SJSA1 (cell line): ENCODE measurements around the gene PLEKHB2. TPM values are rescaled to one million over a fixed set of nuclear protein-coding genes. Genes with fewer than 3 reads are reported as not detected.
"Not testable (repeated sequence)": the region's sequence is repeated elsewhere in the genome, so short reads cannot be mapped to it uniquely, and the experiment has no call there.

Source experiments
- DNase-seq, 2 experiments: peaks; one replicate each; pipeline ENCODE4 v3.0.0-alpha.2; 2015 to 2020; ENCODE audit warnings: low spot score in 2 of 2, low read depth in 1 of 2
- H3K27ac ChIP-seq: fragments of 250-450 bp; sonication (Bioruptor Pico); 2 replicates; pipeline ENCODE4 v1.5.1; 2020; ENCODE audit warnings: mild to moderate bottlenecking, moderate library complexity
- H3K27me3 ChIP-seq: fragments of 250-450 bp; sonication (Bioruptor Pico); replicated peaks from 2 replicates; pipeline ENCODE4 v1.5.1; 2020; ENCODE audit warnings: mild to moderate bottlenecking, moderate library complexity
- H3K36me3 ChIP-seq: fragments of 250-450 bp; sonication (Bioruptor Pico); 2 replicates; pipeline ENCODE4 v1.5.1; 2020; ENCODE audit warnings: mild to moderate bottlenecking
- H3K4me1 ChIP-seq: fragments of 250-450 bp; sonication (Bioruptor Pico); replicated peaks from 2 replicates; pipeline ENCODE4 v1.6.1; 2021; ENCODE audit warnings: mild to moderate bottlenecking
- H3K4me3 ChIP-seq: fragments of 250-450 bp; sonication (Bioruptor Pico); 2 replicates; pipeline ENCODE4 v1.5.1; 2020; ENCODE audit warnings: mild to moderate bottlenecking
- H3K9me3 ChIP-seq: fragments of 250-450 bp; sonication (Bioruptor Pico); replicated peaks from 2 replicates; pipeline ENCODE4 v1.5.1; 2020; ENCODE audit warnings: mild to moderate bottlenecking
- total RNA-seq: library from RNA; depleted of rRNA; stranded (reverse); fragments of >200 nt; shearing (Covaris generic); gene quantifications from 2 replicates; pipeline ENCODE4 v1.2.3, GENCODE V29; 2014; rRNA removed

PLEKHB2 gene, protein sequence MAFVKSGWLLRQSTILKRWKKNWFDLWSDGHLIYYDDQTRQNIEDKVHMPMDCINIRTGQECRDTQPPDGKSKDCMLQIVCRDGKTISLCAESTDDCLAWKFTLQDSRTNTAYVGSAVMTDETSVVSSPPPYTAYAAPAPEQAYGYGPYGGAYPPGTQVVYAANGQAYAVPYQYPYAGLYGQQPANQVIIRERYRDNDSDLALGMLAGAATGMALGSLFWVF
- total RNA-seq: 96.6 and 119 TPM in 2 replicates

DNA sequence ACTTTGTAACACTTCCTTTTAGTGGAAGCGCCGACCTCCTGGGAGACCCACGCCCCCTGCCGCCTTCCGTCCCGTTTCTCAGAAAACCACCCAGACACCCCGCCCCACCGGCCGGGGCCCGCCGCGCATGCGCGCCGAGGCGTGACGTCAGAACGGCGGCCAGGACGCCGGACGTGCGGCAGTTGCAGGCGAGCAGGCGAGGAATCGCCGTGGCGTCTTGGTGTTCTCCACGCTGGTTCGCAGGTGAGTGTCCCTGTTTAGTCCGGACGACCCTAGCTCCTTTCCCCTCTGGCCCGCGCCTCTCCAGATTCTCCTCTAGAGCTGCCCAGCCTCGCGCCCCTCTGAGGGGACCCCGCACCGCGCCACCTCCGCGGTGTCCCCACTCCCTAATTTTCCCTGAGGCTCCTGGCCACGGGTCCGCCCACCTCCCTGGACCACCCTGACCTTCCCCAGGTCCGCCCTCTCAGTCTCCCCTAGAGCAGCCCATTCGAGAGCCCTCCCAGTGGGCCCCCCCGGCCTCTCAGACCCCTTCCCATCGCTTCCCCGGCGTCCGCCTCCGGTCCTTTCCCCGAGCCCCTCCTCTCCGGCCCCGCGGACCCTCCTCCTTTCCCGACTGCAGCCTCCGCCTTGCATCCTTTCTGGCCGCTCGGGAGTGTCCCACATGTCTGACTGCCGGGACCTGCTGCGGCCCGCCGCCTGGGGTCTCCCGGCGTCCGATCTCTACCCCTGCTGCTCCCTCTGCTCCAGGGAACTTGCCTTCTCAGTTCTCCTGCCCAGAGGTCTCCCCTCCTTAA lies at the start of gene PLEKHB2:
Gene PLEKHB2, plus strand, starts transcription at position 181 of the 794 bp plus-strand sequence. CDS start 15,606 bp downstream, outside the sequence.
- H3K36me3 ChIP-seq: peaks cover 17% of the 10 kb centered on the region; the same call in 1 of the 2 replicates
- H3K27me3 ChIP-seq: no peaks in the 10 kb centered on the region
- H3K9me3 ChIP-seq: no peaks in the 10 kb centered on the region
- peak within 1 kb of the TSS; percentile 65 for H3K27ac ChIP-seq
- DNase-seq: peak; percentile 91 to 92
- peak within 1 kb of the TSS; percentile 59 for H3K4me3 ChIP-seq
- peaks cover 21% of the 10 kb centered on the region for H3K4me1 ChIP-seq

GRCh38 chr2:131056204-131056931 lies 48.8 kb upstream of the PLEKHB2 start:
- Histone ChIP-seq H3K27ac (peak overlapping the region; percentile 80), H3K4me3 (no peak overlapping the region), H3K36me3 (peaks cover 66% of the 10 kb centered on the region), H3K9me3 (no peaks in the 10 kb centered on the region), H3K4me1 (peaks cover 38% of the 10 kb centered on the region), H3K27me3 (no peaks in the 10 kb centered on the region)
- DNase-seq: peak in 1 of 2 experiments; percentile 25

DNA sequence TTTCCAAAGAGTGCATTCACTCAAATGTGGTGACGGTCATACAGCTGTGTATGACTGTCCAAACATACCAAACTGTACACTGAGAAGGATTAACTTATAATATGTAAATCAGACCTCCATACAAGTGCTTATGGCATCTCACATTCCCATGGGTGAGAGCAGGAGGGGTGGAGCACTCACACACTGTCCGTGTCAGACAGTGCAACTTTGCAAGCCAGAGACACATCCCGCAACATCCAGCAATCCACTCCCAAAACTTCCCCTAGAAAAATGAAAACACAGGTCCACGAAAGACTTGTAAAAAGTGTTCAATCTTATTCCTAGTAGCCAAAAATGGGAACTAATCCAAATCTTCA lies 48.2 kb upstream of the PLEKHB2 start:
- Histone ChIP-seq H3K36me3 (peaks cover 60% of the 10 kb centered on the region), H3K4me1 (peaks cover 40% of the 10 kb centered on the region), H3K27me3 (no peaks in the 10 kb centered on the region), H3K9me3 (no peaks in the 10 kb centered on the region), H3K27ac (no peak overlapping the region; the same call in 1 of the 2 replicates), H3K4me3 (no peak overlapping the region)
- DNase-seq: no peak

DNA sequence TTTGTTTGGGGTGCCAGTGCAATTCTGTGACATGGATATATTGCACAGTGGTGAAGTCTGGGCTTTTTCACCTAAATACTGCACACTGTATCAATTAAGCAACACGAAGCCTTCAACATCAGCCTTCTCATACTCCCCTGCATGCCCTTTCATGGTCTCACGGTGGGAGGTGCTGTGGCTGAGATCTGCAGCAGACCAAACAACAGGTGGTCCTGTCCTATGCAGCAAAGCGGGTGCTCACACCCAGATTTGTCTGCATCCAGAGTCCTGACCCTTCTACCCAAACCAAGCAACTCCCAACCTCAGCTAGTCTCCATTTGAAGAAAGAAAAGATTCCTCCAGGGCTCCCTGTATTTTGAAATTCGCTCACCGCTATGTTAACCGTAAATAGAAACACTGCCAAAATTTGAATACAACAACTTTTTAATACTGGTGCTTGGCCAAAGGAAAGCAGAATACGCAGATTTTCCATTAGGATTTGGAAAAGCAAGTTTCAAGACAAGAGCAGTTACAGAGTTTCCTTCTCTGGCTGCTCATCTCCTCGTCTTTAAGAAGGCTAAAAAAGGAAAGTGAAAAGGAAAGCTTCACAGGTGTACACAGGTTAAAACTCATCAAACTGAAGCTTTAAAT lies 46.8 kb upstream of the PLEKHB2 start:
- Histone ChIP-seq H3K4me3 (no peak overlapping the region), H3K27ac (no peak overlapping the region), H3K9me3 (no peaks in the 10 kb centered on the region), H3K36me3 (peaks cover 55% of the 10 kb centered on the region), H3K27me3 (no peaks in the 10 kb centered on the region), H3K4me1 (peaks cover 49% of the 10 kb centered on the region)
- no peak for DNase-seq

- peaks cover 51% of the 10 kb centered on the region for H3K36me3 ChIP-seq
- no peak overlapping the region for H3K27ac ChIP-seq
- no peak overlapping the region for H3K4me3 ChIP-seq
- no peak for DNase-seq
- no peaks in the 10 kb centered on the region for H3K9me3 ChIP-seq
- H3K4me1 ChIP-seq: peaks cover 44% of the 10 kb centered on the region
- H3K27me3 ChIP-seq: no peaks in the 10 kb centered on the region
Observed at GRCh38 chr2:131058920-131059319, 46.2 kb upstream of the PLEKHB2 start.

- Histone ChIP-seq H3K9me3 (no peaks in the 10 kb centered on the region), H3K4me3 (no peak overlapping the region), H3K27ac (no peak overlapping the region), H3K27me3 (no peaks in the 10 kb centered on the region), H3K4me1 (peaks cover 23% of the 10 kb centered on the region), H3K36me3 (peaks cover 62% of the 10 kb centered on the region)
- no peak for DNase-seq
Observed at GRCh38 chr2:131063501-131064283, 41.4 kb upstream of the PLEKHB2 start.

GRCh38 chr2:131064589-131065512 lies 40.3 kb upstream of the PLEKHB2 start:
- Histone ChIP-seq H3K4me3 (no peak overlapping the region), H3K36me3 (peaks cover 63% of the 10 kb centered on the region), H3K27ac (no peak overlapping the region), H3K27me3 (no peaks in the 10 kb centered on the region), H3K9me3 (no peaks in the 10 kb centered on the region), H3K4me1 (peaks cover 23% of the 10 kb centered on the region)
- no peak for DNase-seq

- Histone ChIP-seq H3K27ac (no peak overlapping the region), H3K4me1 (peaks cover 15% of the 10 kb centered on the region), H3K9me3 (no peaks in the 10 kb centered on the region), H3K36me3 (peaks cover 79% of the 10 kb centered on the region), H3K27me3 (no peaks in the 10 kb centered on the region), H3K4me3 (no peak overlapping the region)
- DNase-seq: no peak
Observed at GRCh38 chr2:131067465-131068125, 37.5 kb upstream of the PLEKHB2 start.

DNA sequence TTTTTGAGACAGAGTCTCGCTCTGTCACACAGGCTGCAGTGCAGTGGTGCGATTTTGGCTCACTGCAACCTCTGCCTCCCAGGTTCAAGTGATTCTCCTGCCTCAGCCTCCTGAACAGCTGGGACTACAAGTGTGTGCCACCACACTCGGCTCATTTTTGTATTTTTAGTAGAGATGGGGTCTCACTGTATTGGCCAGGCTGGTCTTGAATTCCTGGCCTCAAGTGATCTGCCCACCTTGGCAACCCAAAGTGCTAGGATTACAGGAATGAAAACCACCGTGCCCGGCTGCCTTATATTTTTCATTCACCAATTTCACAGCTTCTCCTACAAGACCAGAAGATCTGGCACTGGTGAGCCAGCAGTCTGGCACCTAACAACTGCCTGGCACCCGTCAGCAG lies 37.0 kb upstream of the PLEKHB2 start:
- DNase-seq, H3K27ac ChIP-seq, H3K4me3 ChIP-seq, H3K9me3 ChIP-seq, H3K27me3 ChIP-seq: not testable (repeated sequence)
- H3K4me1 ChIP-seq: peaks cover 13% of the 10 kb centered on the region; the same call in 1 of the 2 replicates
- H3K36me3 ChIP-seq: peaks cover 79% of the 10 kb centered on the region

DNA sequence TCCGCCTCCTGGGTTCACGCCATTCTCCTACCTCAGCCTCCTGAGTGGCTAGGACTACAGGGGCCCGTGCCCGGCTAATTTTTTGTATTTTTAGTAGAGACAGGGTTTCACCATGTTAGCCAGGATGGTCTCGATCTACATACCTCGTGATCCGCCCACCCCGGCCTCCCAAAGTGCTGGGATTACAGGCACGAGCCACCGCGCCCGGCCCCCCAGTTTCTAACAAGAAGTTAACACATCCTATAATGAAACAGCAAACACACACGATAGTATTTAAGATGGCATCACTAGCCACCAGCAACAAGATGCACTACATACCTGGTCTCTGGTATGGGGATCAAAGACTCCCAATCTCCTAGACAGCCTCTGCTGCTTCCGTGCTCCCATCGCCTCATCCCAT lies 29.6 kb upstream of the PLEKHB2 start:
- not testable (repeated sequence) for H3K4me3 ChIP-seq, DNase-seq
- peaks cover 95% of the 10 kb centered on the region for H3K36me3 ChIP-seq

GRCh38 chr2:131076707-131077106 lies 28.4 kb upstream of the PLEKHB2 start:
- Histone ChIP-seq H3K9me3 (no peaks in the 10 kb centered on the region), H3K4me3 (no peak overlapping the region), H3K27ac (no peak overlapping the region), H3K27me3 (no peaks in the 10 kb centered on the region), H3K4me1 (peaks cover 4% of the 10 kb centered on the region; the same call in 1 of the 2 replicates), H3K36me3 (peaks cover 95% of the 10 kb centered on the region)
- DNase-seq: no peak

More for the DNA sequence above, 29.6 kb upstream of the PLEKHB2 start:
- not testable (repeated sequence) for H3K27me3 ChIP-seq, H3K27ac ChIP-seq, H3K4me1 ChIP-seq, H3K9me3 ChIP-seq
